IPS-NIHi7 (cell line): ENCODE results near the gene HSD3B7.
"Not testable (repeated sequence)": the region's sequence is repeated elsewhere in the genome, so short reads cannot be mapped to it uniquely, and the experiment has no call there.

Source experiments
- DNase-seq: peaks from one replicate; pipeline ENCODE4 v3.0.0; 2012; ENCODE audit warnings: mixed read lengths; ENCODE audit errors: extremely low spot score

The HSD3B7 gene

DNA sequence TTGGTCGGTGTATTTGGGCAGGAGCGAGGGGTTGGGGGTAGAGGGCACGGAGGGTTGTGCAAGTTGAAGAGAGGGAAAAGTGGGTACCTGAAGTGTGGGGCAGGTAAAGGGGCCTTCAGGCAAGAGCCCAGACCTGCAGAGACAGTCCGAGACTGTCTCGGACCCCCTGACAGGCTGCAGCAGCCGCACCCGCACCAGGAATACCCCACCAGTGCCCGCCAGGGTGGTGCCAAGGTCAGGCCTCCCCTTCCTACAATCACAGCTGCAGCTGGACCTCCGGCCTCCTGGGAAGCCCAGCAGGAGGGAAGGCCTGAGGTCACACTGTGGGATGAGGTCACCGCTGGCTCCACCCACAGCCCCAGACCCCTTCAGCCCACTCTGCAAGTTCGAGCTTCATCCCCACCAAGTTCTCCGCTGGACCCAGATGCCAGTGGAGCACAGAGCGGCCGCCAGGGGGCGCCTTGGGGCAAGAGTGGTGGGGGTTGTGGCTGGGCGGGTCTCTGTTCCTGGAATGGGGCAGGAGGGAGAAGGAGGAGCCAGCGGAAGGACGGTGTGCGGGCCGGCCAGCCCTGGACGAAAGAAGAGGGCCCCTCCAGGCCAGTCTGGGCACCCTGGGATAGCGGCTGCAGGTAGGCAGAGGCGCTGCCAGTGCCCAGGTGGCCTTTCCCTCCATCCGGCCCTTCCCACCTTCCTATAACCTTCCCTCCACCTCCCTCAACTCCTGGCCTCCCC is at the start of gene HSD3B7:
TSS of gene HSD3B7 (plus strand) at position 539 of the 732 bp plus-strand sequence. CDS start 452 bp downstream, outside the sequence.
- peak; percentile 97 for DNase-seq

DNA sequence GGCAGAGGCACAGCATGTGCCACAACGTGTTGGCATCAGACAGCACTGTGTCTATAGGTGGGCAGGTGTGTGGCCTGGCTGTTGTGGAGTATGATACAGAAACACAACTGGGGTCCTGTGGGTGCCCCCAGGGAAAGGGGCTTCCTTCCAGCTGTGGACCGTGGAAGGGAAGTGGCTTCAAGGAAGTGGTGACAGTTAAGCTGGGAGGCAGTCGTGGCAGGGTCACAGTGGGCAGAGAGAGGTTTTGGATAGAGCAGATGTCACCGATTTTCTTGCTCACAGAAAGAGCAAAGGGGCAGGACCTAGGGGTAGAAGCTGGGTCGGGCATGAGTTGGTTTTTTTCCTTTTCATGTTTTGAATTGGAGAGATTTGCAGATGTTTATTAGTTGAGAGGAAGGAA is 47.3 kb upstream of the HSD3B7 start:
- no peak for DNase-seq

DNA sequence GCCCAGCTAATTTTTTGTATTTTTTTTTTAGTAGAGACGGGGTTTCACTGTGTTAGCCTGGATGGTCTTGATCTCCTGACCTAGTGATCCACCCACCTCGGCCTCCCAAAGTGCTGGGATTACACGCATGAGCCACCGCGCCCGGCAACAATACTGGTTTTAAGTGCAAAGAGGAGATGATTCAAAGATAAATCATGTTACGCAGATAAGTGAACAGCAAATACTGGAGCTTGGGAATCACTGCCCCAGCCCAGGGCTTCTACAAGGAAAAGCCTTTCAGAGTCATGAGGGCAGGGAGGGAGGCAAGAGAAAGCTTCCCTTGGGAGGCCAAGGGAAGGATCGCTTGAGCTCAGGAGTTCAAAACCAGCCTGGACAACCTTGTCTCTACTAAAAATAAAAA is 45.4 kb upstream of the HSD3B7 start:
- not testable (repeated sequence) for DNase-seq

DNA sequence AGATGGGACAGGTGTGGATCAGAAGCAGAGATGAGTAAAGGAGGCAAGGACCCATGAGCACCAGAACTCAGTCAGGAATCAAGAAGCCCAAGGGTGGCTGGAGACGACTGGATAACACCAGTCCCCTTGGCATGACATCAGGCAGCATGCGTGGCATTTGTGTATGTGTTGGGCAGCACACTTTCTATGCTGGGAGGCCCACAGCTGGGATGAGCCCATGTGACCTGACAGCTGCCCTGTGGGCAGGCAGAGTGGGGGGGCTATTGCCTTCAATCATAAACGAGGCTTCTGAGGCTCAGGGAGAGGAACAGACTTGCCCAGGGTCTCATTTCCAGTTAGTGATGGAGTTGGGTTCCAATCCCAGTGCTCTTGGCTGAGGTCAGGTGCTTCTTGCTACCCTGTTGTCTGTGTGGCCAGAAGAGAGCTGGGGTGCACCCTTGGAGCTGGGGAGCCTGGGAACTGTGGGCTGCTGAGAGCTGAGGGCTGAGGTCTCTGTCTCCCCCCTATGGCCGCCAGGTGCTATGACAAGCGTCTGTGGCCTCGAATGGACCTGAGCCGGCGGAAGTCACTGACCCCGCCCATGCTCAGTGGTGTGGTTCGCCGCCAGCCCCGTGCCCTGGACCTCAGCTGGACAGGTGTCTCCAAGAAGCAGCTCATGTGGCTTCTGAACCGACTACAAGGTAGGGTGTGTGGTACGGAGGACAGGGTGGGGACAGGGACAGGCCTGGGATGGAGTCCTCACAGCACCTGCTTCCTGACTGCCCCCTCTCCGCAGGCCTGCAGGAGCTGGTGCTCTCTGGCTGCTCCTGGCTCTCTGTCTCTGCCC is 43.2 kb upstream of the HSD3B7 start:
- DNase-seq, result peak; percentile 89

DNA sequence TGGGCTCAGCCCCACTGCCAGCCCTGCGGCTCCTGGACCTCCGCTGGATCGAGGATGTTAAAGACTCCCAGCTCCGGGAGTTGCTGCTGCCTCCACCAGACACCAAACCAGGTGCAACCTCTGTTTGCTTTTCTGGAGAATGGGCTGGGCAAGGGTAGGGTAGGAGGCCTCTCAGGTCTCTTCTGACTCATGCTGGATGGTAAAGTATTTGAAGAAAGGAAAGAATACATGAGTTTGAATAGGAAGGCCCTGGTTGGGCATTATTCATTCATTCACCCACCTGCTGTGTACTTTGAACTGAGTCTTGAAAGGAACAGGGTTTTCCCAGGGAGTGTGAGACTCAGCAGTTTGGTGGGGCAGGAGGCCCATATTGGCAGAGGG is 42.6 kb upstream of the HSD3B7 start:
- no peak for DNase-seq

DNA sequence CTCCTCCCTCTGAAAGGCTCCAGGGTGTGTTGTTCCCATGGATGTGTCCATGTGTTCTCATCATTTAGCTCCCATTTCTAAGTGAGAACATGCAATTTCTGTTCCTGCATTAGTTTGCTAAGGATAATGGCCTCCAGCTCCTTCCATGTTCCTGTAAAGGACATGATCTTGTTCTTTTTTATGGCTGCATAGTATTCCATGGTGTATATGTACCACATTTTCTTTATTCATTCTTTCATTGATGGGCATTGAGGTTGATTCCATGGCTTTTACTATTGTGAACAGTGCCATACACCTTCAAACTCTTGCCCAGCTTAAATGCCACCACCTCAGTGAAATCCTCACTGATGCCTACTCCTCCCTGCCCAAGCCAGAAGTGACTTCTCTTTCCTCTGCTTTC is 40.7 kb upstream of the HSD3B7 start:
- no peak for DNase-seq

DNA sequence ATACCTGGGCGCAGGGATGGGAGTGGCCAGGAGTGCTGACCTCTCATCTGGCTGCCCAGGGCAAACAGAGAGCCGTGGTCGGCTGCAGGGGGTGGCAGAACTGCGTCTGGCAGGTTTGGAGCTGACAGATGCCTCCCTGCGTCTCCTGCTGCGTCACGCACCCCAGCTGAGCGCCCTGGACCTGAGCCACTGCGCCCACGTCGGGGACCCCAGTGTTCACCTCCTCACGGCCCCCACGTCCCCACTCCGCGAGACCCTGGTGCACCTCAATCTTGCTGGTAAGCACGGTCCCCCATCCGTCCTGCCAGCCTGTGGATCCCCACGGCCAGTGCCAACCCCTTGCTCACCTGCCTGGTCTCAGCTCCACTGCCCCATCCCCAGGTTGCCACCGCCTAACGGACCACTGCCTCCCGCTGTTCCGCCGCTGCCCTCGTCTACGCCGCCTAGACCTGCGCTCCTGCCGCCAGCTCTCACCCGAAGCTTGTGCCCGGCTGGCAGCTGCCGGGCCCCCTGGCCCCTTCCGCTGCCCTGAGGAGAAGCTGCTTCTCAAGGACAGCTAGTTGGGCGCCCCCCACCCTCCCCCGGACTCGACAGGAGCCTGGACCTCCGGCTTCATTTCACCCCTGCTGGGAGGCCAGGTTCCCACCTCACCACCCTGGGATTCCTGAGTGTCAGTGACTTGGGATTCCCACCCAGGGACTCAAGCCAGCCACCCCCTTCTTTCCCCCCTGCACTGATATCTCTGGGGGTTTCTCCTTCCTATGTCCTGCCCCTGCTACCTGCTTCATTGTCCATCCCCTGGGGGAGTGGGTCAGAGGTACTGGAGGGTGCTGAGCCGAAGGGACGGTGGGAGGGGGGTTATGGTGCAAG is 38.1 kb upstream of the HSD3B7 start:
- no peak for DNase-seq

DNA sequence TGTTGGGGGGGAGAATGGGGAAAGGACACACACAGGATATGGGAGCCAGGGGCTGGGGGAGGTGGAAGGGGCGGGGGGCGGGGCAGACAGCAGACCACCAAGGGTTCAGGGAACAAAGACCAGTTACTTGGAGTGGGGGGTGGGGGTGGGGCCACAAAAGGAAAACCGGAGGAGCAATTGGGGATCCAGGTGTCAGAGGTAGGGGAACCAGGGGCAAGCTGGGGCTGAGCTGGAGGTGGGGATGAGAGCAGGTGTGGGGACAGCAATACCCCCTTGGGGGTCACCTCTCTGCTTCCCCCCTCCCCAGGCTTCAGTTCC is 37.5 kb upstream of the HSD3B7 start:
- no peak for DNase-seq

DNA sequence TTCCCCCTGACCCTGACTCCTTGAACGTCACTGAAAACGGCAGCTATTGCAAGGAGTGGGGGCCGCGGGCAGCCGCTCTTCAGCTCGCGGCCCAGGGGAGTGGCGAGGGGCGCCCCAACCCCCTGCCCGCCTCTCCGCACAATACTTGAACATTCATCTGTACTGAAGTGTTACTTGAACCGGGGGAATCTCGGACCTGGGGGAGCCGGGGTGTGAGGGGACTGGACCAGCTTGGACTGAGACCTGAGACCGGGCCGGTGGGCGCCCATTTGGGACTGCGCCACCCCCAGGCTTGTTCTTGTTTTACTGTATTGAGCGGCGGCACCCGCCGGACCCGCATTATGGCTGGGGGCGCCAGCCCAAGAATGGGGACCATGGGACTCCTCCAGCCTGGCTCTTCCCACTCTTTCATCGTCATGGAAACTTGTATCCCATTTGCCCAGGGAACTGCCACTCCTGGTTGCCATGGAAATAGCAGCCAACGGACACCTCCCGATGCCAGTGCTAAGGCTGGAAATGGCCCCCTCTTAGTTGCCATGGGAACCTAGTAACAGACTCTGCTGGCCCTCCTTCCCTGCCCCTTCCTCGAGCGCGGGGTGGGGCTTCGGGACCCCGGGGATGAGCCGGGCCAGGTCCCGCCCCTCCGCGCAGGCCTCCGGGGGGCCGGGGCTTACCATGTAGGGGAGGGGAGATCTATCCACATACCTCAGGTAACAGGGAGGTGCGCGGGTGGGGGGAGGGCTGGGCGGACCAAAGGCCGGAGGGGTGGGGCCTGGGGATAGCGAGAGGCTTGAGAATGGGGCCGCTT is 36.9 kb upstream of the HSD3B7 start:
- peak; percentile 94 for DNase-seq

DNA sequence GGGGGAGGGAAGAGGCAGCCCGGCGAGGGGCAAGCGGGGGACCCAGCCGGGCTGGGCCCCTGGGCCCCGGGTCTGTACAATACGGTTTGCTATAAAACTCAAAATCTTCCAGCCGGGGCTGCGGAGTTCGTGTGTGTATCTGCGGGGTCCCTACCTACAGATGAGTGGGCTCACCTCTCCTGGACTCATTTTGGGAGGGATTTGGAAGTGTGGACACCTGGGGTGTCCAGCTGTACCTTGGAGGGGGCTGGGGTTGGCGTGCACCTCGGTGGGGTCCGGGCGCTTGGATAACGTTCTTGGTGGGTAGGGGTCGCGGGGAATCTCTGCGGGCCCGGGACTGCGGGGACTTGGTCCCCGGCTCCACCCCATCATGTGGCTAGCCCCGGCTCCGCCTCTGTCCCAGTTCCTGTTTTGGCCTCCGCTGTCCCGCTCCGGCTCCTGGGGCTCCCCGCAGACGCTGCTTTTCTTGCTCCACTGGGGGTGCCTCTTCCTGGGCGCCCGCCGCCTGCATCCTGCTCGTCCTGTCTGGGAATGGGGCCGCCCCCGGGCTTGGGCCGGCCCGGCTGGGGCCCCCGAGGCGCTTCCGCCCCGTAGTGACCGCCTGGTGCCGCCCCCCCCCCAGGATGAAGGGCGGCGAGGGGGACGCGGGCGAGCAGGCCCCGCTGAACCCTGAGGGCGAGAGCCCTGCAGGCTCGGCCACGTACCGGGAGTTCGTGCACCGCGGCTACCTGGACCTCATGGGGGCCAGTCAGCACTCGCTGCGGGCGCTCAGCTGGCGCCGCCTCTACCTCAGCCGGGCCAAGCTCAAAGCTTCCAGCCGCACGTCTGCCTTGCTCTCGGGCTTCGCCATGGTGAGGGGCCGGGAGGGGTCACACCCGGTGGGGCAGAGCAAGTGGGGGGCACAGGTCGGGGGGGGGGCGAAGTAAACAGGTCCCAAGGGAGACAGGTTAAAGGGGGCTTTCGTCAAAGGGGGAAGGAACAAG is 36.0 kb upstream of the HSD3B7 start, which contains the start of gene ORAI3:
TSS of gene ORAI3 (plus strand) at position 402 of the 983 bp plus-strand sequence. CDS start at position 624, 222 bp downstream.
- DNase-seq, result peak; percentile 45

DNA sequence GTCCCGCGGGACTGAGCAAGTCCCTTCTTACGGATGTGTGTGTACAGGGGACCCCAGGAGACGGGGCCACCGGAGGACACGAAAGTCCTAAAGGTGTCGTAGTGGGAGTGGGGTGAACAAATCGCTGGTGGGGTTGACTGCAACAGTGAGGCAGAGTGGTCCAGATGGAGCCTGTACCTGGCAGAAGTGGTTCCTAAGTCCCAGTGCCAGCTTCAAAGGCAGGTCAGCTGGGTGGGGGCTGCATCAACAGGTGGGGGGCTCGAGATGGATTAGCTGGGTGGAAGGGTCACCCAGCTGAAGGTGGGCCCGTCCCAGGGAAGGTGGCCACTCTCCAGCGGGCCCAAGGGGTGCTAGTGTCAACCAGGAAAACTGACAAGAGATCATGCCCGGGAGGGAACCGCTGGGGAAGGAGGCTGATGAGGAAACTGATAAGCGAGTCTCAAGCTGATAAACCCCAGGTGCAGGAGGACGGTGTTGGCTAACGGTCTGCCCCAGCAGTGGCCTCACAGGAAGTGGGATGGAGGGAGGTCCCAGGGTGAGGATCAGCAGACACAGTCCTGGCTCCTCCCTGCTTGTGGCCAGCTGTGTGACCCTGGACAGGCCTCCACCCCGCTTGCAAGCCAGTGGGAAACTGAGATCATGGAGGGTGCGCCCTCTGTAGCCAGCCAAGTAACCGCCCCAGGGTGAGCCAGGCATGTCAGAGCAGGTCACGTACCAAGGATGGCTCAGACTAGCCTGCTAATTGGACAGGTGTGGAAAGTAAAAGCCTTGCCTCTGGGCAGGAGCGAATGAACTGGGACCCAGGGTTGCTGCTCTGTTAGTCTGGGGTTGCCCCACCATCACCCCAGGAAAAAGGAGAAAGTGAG is 35.1 kb upstream of the HSD3B7 start:
- no peak for DNase-seq

DNA sequence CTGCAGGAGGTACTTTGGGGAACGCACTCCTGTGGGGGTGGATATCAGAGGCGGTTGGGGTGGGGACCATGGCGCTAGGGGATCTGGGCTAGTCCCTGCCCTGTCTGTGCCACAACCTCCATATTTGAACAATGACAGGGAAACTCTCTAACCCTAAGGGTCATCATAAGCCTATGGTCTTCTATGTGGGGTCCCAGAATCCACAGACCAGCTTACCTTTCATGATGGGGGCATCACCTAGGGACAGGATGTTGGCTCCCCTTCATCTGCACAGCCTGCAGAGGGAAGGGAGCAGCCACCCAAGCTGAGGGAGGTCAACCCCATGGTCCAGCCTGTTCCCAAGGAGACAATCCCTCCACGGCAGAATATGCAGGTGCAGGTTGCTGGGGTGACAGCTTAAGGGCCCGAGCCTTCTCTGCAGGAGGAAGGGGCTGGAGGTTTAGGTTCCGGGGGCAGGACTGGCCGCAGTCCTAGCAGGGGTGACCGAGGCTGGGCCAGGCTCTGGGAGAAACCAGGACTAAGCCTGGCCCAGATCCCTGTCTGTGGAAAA is 34.4 kb upstream of the HSD3B7 start:
- no peak for DNase-seq

DNA sequence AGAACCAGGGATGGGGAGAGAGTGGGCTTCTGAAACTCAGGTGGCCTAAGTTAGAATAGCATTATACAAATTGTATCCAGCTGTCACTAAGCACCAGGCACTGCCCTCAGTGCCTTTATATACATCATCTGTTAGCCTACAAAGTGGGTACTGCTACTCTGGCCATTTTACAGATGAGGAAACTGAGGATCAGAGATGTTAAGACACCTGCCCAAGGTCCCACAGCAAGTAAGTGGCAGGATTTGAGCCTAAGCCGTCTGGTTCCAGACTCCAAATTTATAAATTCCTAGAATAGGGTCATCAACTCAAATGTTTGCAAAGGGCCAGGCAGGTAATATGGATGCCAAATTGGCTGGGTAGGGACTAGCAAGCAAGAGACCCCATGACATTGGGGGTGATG is 33.8 kb upstream of the HSD3B7 start:
- no peak for DNase-seq

DNA sequence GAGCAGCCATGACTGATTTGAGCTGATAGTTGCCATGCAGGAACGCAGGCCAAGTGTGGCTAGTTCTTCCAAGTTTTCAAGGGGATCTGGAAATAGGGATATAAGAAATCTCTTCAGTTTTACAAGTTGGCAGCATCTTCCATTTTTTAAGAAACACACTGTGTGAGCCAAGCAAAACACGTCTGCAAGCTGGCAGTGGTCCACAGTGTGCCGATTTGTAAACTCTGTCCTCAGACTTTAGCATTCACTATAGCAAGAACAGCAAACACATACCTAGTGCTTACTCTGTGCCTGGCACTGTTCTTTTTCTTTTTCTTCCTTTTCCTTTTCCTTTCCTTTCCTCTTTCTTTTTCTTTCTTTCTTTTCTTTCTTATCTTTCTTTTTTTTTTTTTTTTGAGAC is 33.3 kb upstream of the HSD3B7 start:
- DNase-seq, result no peak

DNA sequence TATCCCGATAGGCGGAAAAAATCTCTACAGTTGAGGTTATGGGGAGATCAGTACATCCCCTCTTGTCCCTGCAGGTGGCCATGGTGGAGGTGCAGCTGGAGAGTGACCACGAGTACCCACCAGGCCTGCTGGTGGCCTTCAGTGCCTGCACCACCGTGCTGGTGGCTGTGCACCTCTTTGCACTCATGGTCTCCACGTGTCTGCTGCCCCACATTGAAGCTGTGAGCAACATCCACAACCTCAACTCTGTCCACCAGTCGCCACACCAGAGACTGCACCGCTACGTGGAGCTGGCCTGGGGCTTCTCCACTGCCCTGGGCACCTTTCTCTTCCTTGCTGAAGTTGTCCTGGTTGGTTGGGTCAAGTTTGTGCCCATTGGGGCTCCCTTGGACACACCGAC is 31.9 kb upstream of the HSD3B7 start:
- DNase-seq, result no peak

DNA sequence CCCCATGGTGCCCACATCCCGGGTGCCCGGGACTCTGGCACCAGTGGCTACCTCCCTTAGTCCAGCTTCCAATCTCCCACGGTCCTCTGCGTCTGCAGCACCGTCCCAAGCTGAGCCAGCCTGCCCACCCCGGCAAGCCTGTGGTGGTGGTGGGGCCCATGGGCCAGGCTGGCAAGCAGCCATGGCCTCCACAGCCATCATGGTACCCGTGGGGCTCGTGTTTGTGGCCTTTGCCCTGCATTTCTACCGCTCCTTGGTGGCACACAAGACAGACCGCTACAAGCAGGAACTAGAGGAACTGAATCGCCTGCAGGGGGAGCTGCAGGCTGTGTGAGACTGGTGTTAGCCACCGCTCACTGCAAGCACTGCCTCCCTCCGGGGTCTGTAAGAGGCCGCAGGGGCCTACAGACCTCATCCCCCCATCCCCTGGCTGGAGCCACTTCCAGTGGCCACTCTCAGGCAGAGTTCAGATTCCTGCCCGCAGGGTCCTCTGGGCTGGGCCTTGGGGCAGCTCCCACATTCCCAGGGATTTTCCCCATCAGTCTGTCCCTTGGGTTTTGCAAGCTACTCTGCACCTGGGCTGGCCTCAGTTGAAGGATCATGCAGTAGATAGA is 31.4 kb upstream of the HSD3B7 start:
- DNase-seq, result peak; percentile 60

DNA sequence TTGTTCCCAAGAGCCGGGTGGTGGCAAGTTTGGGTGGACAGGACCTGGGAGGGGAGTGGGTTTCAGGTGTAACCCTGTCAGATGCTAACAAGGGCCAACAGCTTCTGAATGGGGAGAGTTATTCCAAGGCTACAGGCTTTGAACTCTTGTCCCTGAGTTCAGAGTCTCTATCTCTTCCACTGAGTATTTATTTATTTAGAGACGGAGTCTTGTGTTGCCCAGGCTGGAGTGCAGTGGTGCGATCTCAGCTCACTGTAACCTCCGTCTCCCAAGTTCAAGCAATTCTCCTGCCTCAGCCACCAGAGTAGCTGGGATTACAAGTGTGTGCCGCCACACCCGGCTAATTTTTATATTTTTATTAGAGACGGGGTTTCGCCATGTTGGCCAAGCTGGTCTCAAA is 30.0 kb upstream of the HSD3B7 start:
- DNase-seq, result no peak
